Measurements from ENCODE around the gene DEF6. TPM values are rescaled to one million over a fixed set of nuclear protein-coding genes. Genes with fewer than 3 reads are reported as not detected.
A peak's percentile ranks its signal among the peaks of the same experiment; 100 is the strongest.

Gene DEF6
- total RNA-seq, 2 experiments from 2014 or later = 153 to 194 TPM

GRCh38 chr6:35343835-35344550 lies 46.4 kb downstream of the DEF6 start:
- Mint-ChIP-seq H3K4me3 (peak overlapping the region; percentile 95), H3K27ac (no peak overlapping the region), H3K9me3 (ENCODE audit: low read depth) (no peaks in the 10 kb centered on the region), H3K27me3 (no peaks in the 10 kb centered on the region), H3K4me1 (peaks cover 37% of the 10 kb centered on the region), H3K36me3 (peaks cover 15% of the 10 kb centered on the region)
- DNase-seq (no peak), ATAC-seq (no peak)
- CTCF ChIA-PET = interaction anchor here (1.2 to 6.6 kb wide), 9 partner anchors 9 to 209 kb away, joined by 3 to 181 read pairs (median 15); partner anchors contain the start of genes DEF6, FANCE and RPL10A

- H3K4me3 Mint-ChIP-seq = no peak overlapping the region
- CTCF ChIA-PET = interaction anchor here (0.7 to 1.6 kb wide), 3 partner anchors 24 to 1920 kb away, joined by 3 read pairs; no protein-coding TSS in a partner anchor
These were observed 53.8 kb downstream of the DEF6 start for GRCh38 chr6:35351422-35351821.

GRCh38 chr6:35352735-35353134 lies 55.1 kb downstream of the DEF6 start:
- no peak overlapping the region for H3K4me3 Mint-ChIP-seq
- ATAC-seq (no peak), DNase-seq (no peak)
- H3K36me3 Mint-ChIP-seq = peaks cover 50% of the 10 kb centered on the region
- CTCF ChIA-PET = interaction anchor here (0.5 to 1.6 kb wide), 3 partner anchors 9 to 25 kb away, joined by 3 read pairs; no protein-coding TSS in a partner anchor
- no peaks in the 10 kb centered on the region for H3K9me3 Mint-ChIP-seq (ENCODE audit: low read depth)
- no peaks in the 10 kb centered on the region for H3K27me3 Mint-ChIP-seq
- H3K4me1 Mint-ChIP-seq = peaks cover 19% of the 10 kb centered on the region
- H3K27ac Mint-ChIP-seq = no peak overlapping the region

More at GRCh38 chr6:35351422-35351821, 53.8 kb downstream of the DEF6 start:
- ATAC-seq (no peak), DNase-seq (no peak)
- Mint-ChIP-seq H3K27ac (no peak overlapping the region), H3K36me3 (peaks cover 50% of the 10 kb centered on the region), H3K9me3 (ENCODE audit: low read depth) (no peaks in the 10 kb centered on the region), H3K27me3 (no peaks in the 10 kb centered on the region), H3K4me1 (peaks cover 22% of the 10 kb centered on the region)

GRCh38 chr6:35354361-35355135 lies 56.9 kb downstream of the DEF6 start:
- Mint-ChIP-seq H3K36me3 (peaks cover 42% of the 10 kb centered on the region), H3K27ac (no peak overlapping the region)
- ATAC-seq = no peak

GRCh38 chr6:35356391-35356790 lies 58.8 kb downstream of the DEF6 start:
- DNase-seq = no peak
- Mint-ChIP-seq H3K4me3 (no peak overlapping the region), H3K27me3 (no peaks in the 10 kb centered on the region), H3K27ac (no peak overlapping the region), H3K36me3 (peaks cover 31% of the 10 kb centered on the region), H3K4me1 (peaks cover 11% of the 10 kb centered on the region), H3K9me3 (ENCODE audit: low read depth) (no peaks in the 10 kb centered on the region)
- CTCF ChIA-PET = interaction anchor here (1.2 to 2.5 kb wide), 2 partner anchors 63 to 93 kb away, joined by 4 to 9 read pairs; no protein-coding TSS in a partner anchor
- no peak for ATAC-seq

More at GRCh38 chr6:35354361-35355135, 56.9 kb downstream of the DEF6 start:
- H3K4me1 Mint-ChIP-seq = peaks cover 16% of the 10 kb centered on the region
- no peak for DNase-seq
- CTCF ChIA-PET = interaction anchor here (1.7 to 2.5 kb wide), 2 partner anchors 12 to 95 kb away, joined by 5 to 9 read pairs; partner anchors contain the start of gene PPARD
- H3K27me3 Mint-ChIP-seq = no peaks in the 10 kb centered on the region
- no peaks in the 10 kb centered on the region for H3K9me3 Mint-ChIP-seq (ENCODE audit: low read depth)
- no peak overlapping the region for H3K4me3 Mint-ChIP-seq

GRCh38 chr6:35357677-35358076 lies 60.1 kb downstream of the DEF6 start:
- CTCF ChIA-PET = interaction anchor here (1.3 kb wide), 1 partner anchor 28 kb away, joined by 3 read pairs; no protein-coding TSS in a partner anchor

GRCh38 chr6:35358086-35358485 lies 60.5 kb downstream of the DEF6 start:
- H3K4me1 Mint-ChIP-seq = peaks cover 11% of the 10 kb centered on the region
- CTCF ChIA-PET = interaction anchor here (1.1 to 1.3 kb wide), 2 partner anchors 28 to 91 kb away, joined by 3 read pairs; no protein-coding TSS in a partner anchor

More at GRCh38 chr6:35357677-35358076, 60.1 kb downstream of the DEF6 start:
- DNase-seq (no peak), ATAC-seq (no peak)
- Mint-ChIP-seq H3K4me3 (no peak overlapping the region), H3K27me3 (no peaks in the 10 kb centered on the region), H3K4me1 (peaks cover 9% of the 10 kb centered on the region), H3K27ac (no peak overlapping the region), H3K9me3 (ENCODE audit: low read depth) (no peaks in the 10 kb centered on the region), H3K36me3 (peaks cover 21% of the 10 kb centered on the region)

GRCh38 chr6:35359346-35359743 lies 61.7 kb downstream of the DEF6 start:
- no peak overlapping the region for H3K27ac Mint-ChIP-seq

More at GRCh38 chr6:35358086-35358485, 60.5 kb downstream of the DEF6 start:
- DNase-seq (no peak), ATAC-seq (no peak)
- H3K27ac Mint-ChIP-seq = no peak overlapping the region
- no peaks in the 10 kb centered on the region for H3K27me3 Mint-ChIP-seq
- H3K36me3 Mint-ChIP-seq = peaks cover 17% of the 10 kb centered on the region
- no peaks in the 10 kb centered on the region for H3K9me3 Mint-ChIP-seq (ENCODE audit: low read depth)
- no peak overlapping the region for H3K4me3 Mint-ChIP-seq

GRCh38 chr6:35359744-35360348 lies 62.2 kb downstream of the DEF6 start:
- Mint-ChIP-seq H3K27ac (no peak overlapping the region), H3K4me1 (peaks cover 11% of the 10 kb centered on the region), H3K27me3 (no peaks in the 10 kb centered on the region), H3K36me3 (peaks cover 9% of the 10 kb centered on the region), H3K9me3 (ENCODE audit: low read depth) (no peaks in the 10 kb centered on the region), H3K4me3 (no peak overlapping the region)
- CTCF ChIA-PET = interaction anchor here (1.2 to 1.9 kb wide), 2 partner anchors 55 to 67 kb away, joined by 3 to 4 read pairs; no protein-coding TSS in a partner anchor
- DNase-seq (no peak), ATAC-seq (no peak)

More at GRCh38 chr6:35359346-35359743, 61.7 kb downstream of the DEF6 start:
- CTCF ChIA-PET = interaction anchor here (1.2 to 1.9 kb wide), 2 partner anchors 56 to 66 kb away, joined by 3 to 4 read pairs; no protein-coding TSS in a partner anchor
- no peak overlapping the region for H3K4me3 Mint-ChIP-seq
- peaks cover 11% of the 10 kb centered on the region for H3K36me3 Mint-ChIP-seq
- DNase-seq (no peak), ATAC-seq (no peak)
- H3K27me3 Mint-ChIP-seq = no peaks in the 10 kb centered on the region
- no peaks in the 10 kb centered on the region for H3K9me3 Mint-ChIP-seq (ENCODE audit: low read depth)
- H3K4me1 Mint-ChIP-seq = peaks cover 11% of the 10 kb centered on the region

GRCh38 chr6:35360349-35361138 lies 62.9 kb downstream of the DEF6 start:
- Mint-ChIP-seq H3K27ac (no peak overlapping the region), H3K36me3 (peaks cover 9% of the 10 kb centered on the region), H3K9me3 (ENCODE audit: low read depth) (no peaks in the 10 kb centered on the region), H3K4me1 (peaks cover 11% of the 10 kb centered on the region), H3K27me3 (no peaks in the 10 kb centered on the region), H3K4me3 (no peak overlapping the region)
- no peak for ATAC-seq
- no peak for DNase-seq
- CTCF ChIA-PET = interaction anchor here (1.2 to 1.9 kb wide), 2 partner anchors 55 to 67 kb away, joined by 3 to 4 read pairs; no protein-coding TSS in a partner anchor

GRCh38 chr6:35362200-35362599 lies 64.6 kb downstream of the DEF6 start:
- Mint-ChIP-seq H3K36me3 (peaks cover 6% of the 10 kb centered on the region), H3K27me3 (no peaks in the 10 kb centered on the region), H3K9me3 (ENCODE audit: low read depth) (no peaks in the 10 kb centered on the region), H3K27ac (no peak overlapping the region), H3K4me3 (no peak overlapping the region), H3K4me1 (peaks cover 18% of the 10 kb centered on the region)
- ATAC-seq = no peak
- no peak for DNase-seq
- CTCF ChIA-PET = no interaction called here

- H3K36me3 Mint-ChIP-seq = peaks cover 7% of the 10 kb centered on the region
- H3K4me1 Mint-ChIP-seq = peaks cover 25% of the 10 kb centered on the region
These were observed 65.7 kb downstream of the DEF6 start for GRCh38 chr6:35363293-35363750.

More at GRCh38 chr6:35363293-35363750, 65.7 kb downstream of the DEF6 start:
- no peak for DNase-seq
- CTCF ChIA-PET = interaction anchor here (1.0 to 1.1 kb wide), 2 partner anchors 56 to 86 kb away, joined by 3 read pairs; no protein-coding TSS in a partner anchor
- no peak for ATAC-seq
- H3K9me3 Mint-ChIP-seq (ENCODE audit: low read depth) = no peaks in the 10 kb centered on the region
- H3K4me3 Mint-ChIP-seq = no peak overlapping the region
- H3K27me3 Mint-ChIP-seq = no peaks in the 10 kb centered on the region
- no peak overlapping the region for H3K27ac Mint-ChIP-seq
